ENCODE measurements around the gene G2E3. TPM values are rescaled to one million over a fixed set of nuclear protein-coding genes. Genes with fewer than 3 reads are reported as not detected.
"Not testable (repeated sequence)": the region's sequence is repeated elsewhere in the genome, so short reads cannot be mapped to it uniquely, and the experiment has no call there.

The G2E3 gene
- total and polyA plus RNA-seq, 9 donors, result 5.5 to 20.4 (median 15.7) TPM

DNA sequence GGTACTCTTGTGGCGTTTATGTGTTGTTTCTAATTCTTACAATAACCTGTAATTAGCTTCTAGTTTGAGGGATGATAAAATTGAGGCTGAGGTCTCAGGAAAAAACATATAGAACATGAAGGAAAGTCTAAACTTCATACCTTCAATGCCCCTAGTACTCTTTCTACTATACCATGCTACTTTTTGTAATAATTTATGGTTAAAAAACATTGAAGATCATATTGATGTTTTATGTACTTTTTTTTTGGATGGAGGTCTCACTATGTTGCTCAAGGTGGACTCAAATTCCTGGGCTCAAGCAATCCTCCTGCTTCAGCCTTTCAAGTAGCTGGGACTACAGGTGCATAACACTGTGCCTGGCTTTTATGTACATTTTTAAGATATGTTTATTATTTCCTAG is 13.8 kb downstream of the G2E3 start:
- DNase-seq, result no peak
- H3K27me3 ChIP-seq, result no peaks in the 10 kb centered on the region
- H3K9me3 ChIP-seq, result no peaks in the 10 kb centered on the region
- H3K36me3 ChIP-seq, result no peaks in the 10 kb centered on the region
- no peak for TF ChIP-seq POLR2A (IDR thresholded peaks at IDR 0.05)
- no peak for TF ChIP-seq EP300 (IDR thresholded peaks at IDR 0.05)
- TF ChIP-seq, protein P1, sequence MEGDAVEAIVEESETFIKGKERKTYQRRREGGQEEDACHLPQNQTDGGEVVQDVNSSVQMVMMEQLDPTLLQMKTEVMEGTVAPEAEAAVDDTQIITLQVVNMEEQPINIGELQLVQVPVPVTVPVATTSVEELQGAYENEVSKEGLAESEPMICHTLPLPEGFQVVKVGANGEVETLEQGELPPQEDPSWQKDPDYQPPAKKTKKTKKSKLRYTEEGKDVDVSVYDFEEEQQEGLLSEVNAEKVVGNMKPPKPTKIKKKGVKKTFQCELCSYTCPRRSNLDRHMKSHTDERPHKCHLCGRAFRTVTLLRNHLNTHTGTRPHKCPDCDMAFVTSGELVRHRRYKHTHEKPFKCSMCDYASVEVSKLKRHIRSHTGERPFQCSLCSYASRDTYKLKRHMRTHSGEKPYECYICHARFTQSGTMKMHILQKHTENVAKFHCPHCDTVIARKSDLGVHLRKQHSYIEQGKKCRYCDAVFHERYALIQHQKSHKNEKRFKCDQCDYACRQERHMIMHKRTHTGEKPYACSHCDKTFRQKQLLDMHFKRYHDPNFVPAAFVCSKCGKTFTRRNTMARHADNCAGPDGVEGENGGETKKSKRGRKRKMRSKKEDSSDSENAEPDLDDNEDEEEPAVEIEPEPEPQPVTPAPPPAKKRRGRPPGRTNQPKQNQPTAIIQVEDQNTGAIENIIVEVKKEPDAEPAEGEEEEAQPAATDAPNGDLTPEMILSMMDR (IDR thresholded peaks at IDR 0.05), result no peak
- H3K27ac ChIP-seq, result no peak overlapping the region
- no peak overlapping the region for H3K4me3 ChIP-seq
- no peaks in the 10 kb centered on the region for H3K4me1 ChIP-seq (ENCODE audit: insufficient read depth)
- WGBS, 3 donors, result 91 to 96% (median 92%) methylated on average over 1 of the region's 1 CpG
- intact Hi-C loops (cut with DNase I), result no loop called here

GRCh38 chr14:30573226-30573814 is 14.4 kb downstream of the G2E3 start:
- Histone ChIP-seq H3K36me3 (no peaks in the 10 kb centered on the region), H3K9me3 (no peaks in the 10 kb centered on the region)
- TF ChIP-seq POLR2A (IDR thresholded peaks at IDR 0.05) (no peak), EP300 (IDR thresholded peaks at IDR 0.05) (no peak)
- TF ChIP-seq, protein P1 (IDR thresholded peaks at IDR 0.05), result no peak

DNA sequence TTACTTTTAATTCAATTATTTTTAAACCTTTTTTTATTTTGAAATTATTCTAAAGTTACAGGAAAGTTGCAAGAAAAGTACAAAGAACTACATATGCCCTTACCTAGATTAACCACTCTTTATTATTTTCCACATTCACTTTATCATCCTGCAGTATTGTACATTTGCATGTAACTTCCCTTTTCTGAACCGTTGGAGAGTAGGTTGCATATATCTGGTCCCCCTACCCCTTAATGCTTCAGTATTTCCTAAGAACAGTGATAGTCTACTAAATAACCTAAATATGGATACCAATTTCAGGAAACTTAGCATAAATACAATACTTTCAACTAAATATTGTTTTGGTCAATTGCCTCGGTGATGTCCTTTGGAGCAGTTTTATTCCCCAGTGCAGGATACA is 15.0 kb downstream of the G2E3 start:
- 84 to 90% (median 88%) methylated on average over 2 of the region's 2 CpGs for WGBS, 3 donors
- intact Hi-C loops (cut with DNase I), result no loop called here
- Histone ChIP-seq H3K9me3 (no peaks in the 10 kb centered on the region), H3K4me3 (no peak overlapping the region), H3K27me3 (no peaks in the 10 kb centered on the region), H3K27ac (no peak overlapping the region), H3K36me3 (no peaks in the 10 kb centered on the region), H3K4me1 (ENCODE audit: insufficient read depth) (no peaks in the 10 kb centered on the region)
- no peak for DNase-seq
- TF ChIP-seq, protein P1 (IDR thresholded peaks at IDR 0.05), result no peak

More at GRCh38 chr14:30573226-30573814, 14.4 kb downstream of the G2E3 start:
- H3K27me3 ChIP-seq, result no peaks in the 10 kb centered on the region
- WGBS, 3 donors, result 76 to 79% (median 76%) methylated on average over 5 of the region's 5 CpGs
- no peak for DNase-seq
- H3K4me1 ChIP-seq (ENCODE audit: insufficient read depth), result no peaks in the 10 kb centered on the region
- H3K4me3 ChIP-seq, result no peak overlapping the region
- intact Hi-C loops (cut with DNase I), result no loop called here
- no peak overlapping the region for H3K27ac ChIP-seq

DNA sequence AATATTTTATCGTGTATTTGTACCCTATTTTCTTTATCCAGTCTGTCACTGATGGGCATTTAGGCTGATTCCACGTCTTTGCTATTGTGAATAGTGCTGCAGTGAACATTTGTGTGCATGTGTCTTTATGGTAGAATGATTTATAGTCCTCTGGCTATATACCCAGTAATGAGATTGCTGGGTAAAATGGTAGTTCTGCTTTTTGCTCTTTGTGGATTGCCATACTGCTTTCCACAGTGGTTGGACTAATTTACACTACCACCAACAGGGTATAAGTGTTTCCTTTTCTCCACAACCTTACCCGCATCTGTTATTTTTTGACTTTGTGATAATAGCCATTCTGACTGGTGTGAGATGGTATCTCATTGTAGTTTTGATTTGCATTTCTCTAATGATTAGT is 15.8 kb downstream of the G2E3 start:
- H3K27me3 ChIP-seq; H3K9me3 ChIP-seq; DNase-seq; intact Hi-C loops (cut with DNase I); H3K36me3 ChIP-seq; H3K4me1 ChIP-seq (ENCODE audit: insufficient read depth); H3K4me3 ChIP-seq; H3K27ac ChIP-seq: not testable (repeated sequence)
- 96% methylated on average over 3 of the region's 3 CpGs for WGBS, 3 donors

GRCh38 chr14:30576333-30576732 is 17.4 kb downstream of the G2E3 start:
- H3K27me3 ChIP-seq; H3K9me3 ChIP-seq; H3K4me1 ChIP-seq (ENCODE audit: insufficient read depth); H3K36me3 ChIP-seq; H3K27ac ChIP-seq; DNase-seq; intact Hi-C loops (cut with DNase I); H3K4me3 ChIP-seq: not testable (repeated sequence)
- WGBS, 3 donors, result 98 to 99% (median 98%) methylated on average over 1 of the region's 1 CpG
